NCI-H446 treated with DMSO at 0.1 percent for 48 hours (cell line): Measurements from ENCODE around the gene ASIC2.
"Not testable (repeated sequence)": the region's sequence is repeated elsewhere in the genome, so short reads cannot be mapped to it uniquely, and the experiment has no call there.

Experiments used
- DNase-seq: peaks from one replicate; lab custom pipeline; 2025; lab: John Stamatoyannopoulos, UW

ASIC2 gene

GRCh38 chr17:33019161-33019890 lies 273.8 kb downstream of the ASIC2 start:
- DNase-seq, result no peak

GRCh38 chr17:33017366-33017765 lies 275.7 kb downstream of the ASIC2 start:
- DNase-seq, result no peak

GRCh38 chr17:33016920-33017319 lies 276.2 kb downstream of the ASIC2 start:
- DNase-seq, result no peak

GRCh38 chr17:33015716-33016346 lies 277.3 kb downstream of the ASIC2 start:
- DNase-seq, result no peak

GRCh38 chr17:33014751-33015150 lies 278.3 kb downstream of the ASIC2 start:
- no peak for DNase-seq

GRCh38 chr17:33013596-33014375 lies 279.3 kb downstream of the ASIC2 start:
- no peak for DNase-seq

- no peak for DNase-seq
These were observed 280.5 kb downstream of the ASIC2 start for GRCh38 chr17:33012522-33013033.

- DNase-seq, result no peak
These were observed 283.5 kb downstream of the ASIC2 start for GRCh38 chr17:33009636-33010035.

GRCh38 chr17:33007186-33007585 lies 285.9 kb downstream of the ASIC2 start:
- DNase-seq, result no peak

- DNase-seq, result no peak
These were observed 290.8 kb downstream of the ASIC2 start for GRCh38 chr17:33002246-33002645.

GRCh38 chr17:32998887-32999228 lies 294.2 kb downstream of the ASIC2 start:
- no peak for DNase-seq

GRCh38 chr17:32998111-32998886 lies 294.8 kb downstream of the ASIC2 start:
- DNase-seq, result peak; percentile 15

- DNase-seq, result no peak
These were observed 297.6 kb downstream of the ASIC2 start for GRCh38 chr17:32995416-32996045.

GRCh38 chr17:32993977-32994376 lies 299.1 kb downstream of the ASIC2 start:
- DNase-seq, result no peak

GRCh38 chr17:32992321-32993033 lies 300.6 kb downstream of the ASIC2 start:
- no peak for DNase-seq

- DNase-seq, result no peak
These were observed 304.5 kb downstream of the ASIC2 start for GRCh38 chr17:32988481-32989101.

GRCh38 chr17:32987868-32988267 lies 305.2 kb downstream of the ASIC2 start:
- DNase-seq, result not testable (repeated sequence)

- not testable (repeated sequence) for DNase-seq
These were observed 305.7 kb downstream of the ASIC2 start for GRCh38 chr17:32987453-32987805.

GRCh38 chr17:32985050-32985756 lies 307.9 kb downstream of the ASIC2 start:
- DNase-seq, result no peak

- not testable (repeated sequence) for DNase-seq
These were observed 311.5 kb downstream of the ASIC2 start for GRCh38 chr17:32981611-32982010.
